H1 (cell line): ENCODE results near the gene RBM10. TPM values are rescaled to one million over a fixed set of nuclear protein-coding genes. Genes with fewer than 3 reads are reported as not detected.

ENCODE experiments used
- CTCF ChIA-PET: fragments of 300-600 bp; sonication (Branson Sonifier 250); formaldehyde crosslinking; loops from one replicate; lab custom pipeline; 2021; ENCODE audit not compliant: partially characterized antibody; lab: Charles Lee
- POLR2A ChIA-PET: fragments of 300-600 bp; sonication (Branson Sonifier 250); formaldehyde crosslinking; loops from one replicate; lab custom pipeline; 2021; ENCODE audit warnings: inconsistent platforms; ENCODE audit not compliant: partially characterized antibody; lab: Charles Lee
- DNase-seq, 2 experiments: peaks; one replicate each; pipeline versions ENCODE4 v3.0.0 to v3.0.0-alpha.2; 2010 to 2022; ENCODE audit warnings: low spot score in 2 of 2, low read depth in 1 of 2, mixed read lengths in 1 of 2
- FAIRE-seq: peaks from 2 replicates; lab custom pipeline; 2011; peaks lifted over from hg19 to GRCh38; lab: Jason Lieb, UNC
- H2AFZ ChIP-seq: 2 replicates; pipeline ENCODE4 v1.8.1; 2012; ENCODE audit warnings: low read length, inconsistent platforms
- H2AK5ac ChIP-seq: 2 replicates; pipeline ENCODE4 v1.6.1; 2013; ENCODE audit warnings: low read depth, low read length
- H2BK120ac ChIP-seq: replicated peaks from 2 replicates; pipeline ENCODE3; 2013; ENCODE audit warnings: low read depth, low read length, inconsistent platforms
- H2BK12ac ChIP-seq: 2 replicates; pipeline ENCODE4 v1.6.1; 2013; ENCODE audit warnings: low read depth, low read length
- H2BK15ac ChIP-seq: 2 replicates; pipeline ENCODE4 v1.6.1; 2013; ENCODE audit warnings: low read length
- H2BK20ac ChIP-seq: 2 replicates; pipeline ENCODE4 v1.6.1; 2013; ENCODE audit warnings: low read length
- H2BK5ac ChIP-seq: 2 replicates; pipeline ENCODE4 v1.6.1; 2013; ENCODE audit warnings: low read depth, low read length
- H3K14ac ChIP-seq: 2 replicates; pipeline ENCODE4 v1.6.1; 2013; ENCODE audit warnings: inconsistent platforms; ENCODE audit not compliant: insufficient read length
- H3K18ac ChIP-seq: 2 replicates; pipeline ENCODE4 v1.6.1; 2013; ENCODE audit warnings: low read length; ENCODE audit errors: extremely low read depth
- H3K23ac ChIP-seq: 2 replicates; pipeline ENCODE4 v1.6.1; 2013; ENCODE audit warnings: inconsistent platforms; ENCODE audit not compliant: insufficient read length
- H3K23me2 ChIP-seq: 2 replicates; pipeline ENCODE4 v1.6.1; 2013; ENCODE audit warnings: low read depth, low read length
- H3K27ac ChIP-seq: 2 replicates; pipeline ENCODE4 v1.6.1; 2011; ENCODE audit warnings: low read depth, low read length, inconsistent platforms
- H3K27me3 ChIP-seq, 4 experiments: replicated peaks in 1 of 4; 1 replicate in 1 of 4; 2 replicates in 3 of 4; pipeline versions ENCODE4 v1.6.1 to v1.8.1; 2011 to 2013; ENCODE audit warnings: low read length in 3 of 4, mild to moderate bottlenecking in 3 of 4, inconsistent platforms in 2 of 4, mixed read lengths in 2 of 4, moderate library complexity in 1 of 4; ENCODE audit not compliant: control insufficient read depth in 3 of 4, insufficient read depth in 3 of 4; ENCODE audit errors: extremely low read depth in 1 of 4
- H3K36me3 ChIP-seq, 4 experiments: 2 replicates each; pipeline versions ENCODE4 v1.6.1 to v1.8.1; 2011 to 2013; ENCODE audit warnings: mild to moderate bottlenecking in 4 of 4, low read length in 3 of 4, moderate library complexity in 2 of 4, control low read depth in 1 of 4, inconsistent platforms in 1 of 4; ENCODE audit not compliant: insufficient read depth in 4 of 4, control insufficient read depth in 2 of 4
- H3K4ac ChIP-seq: replicated peaks from 2 replicates; pipeline ENCODE3; 2013; ENCODE audit warnings: low read length, low read depth, mixed read lengths, inconsistent platforms; ENCODE audit not compliant: insufficient read length
- H3K4me1 ChIP-seq, 4 experiments: replicated peaks in 1 of 4; 1 replicate in 1 of 4; 2 replicates in 3 of 4; pipeline versions ENCODE4 v1.6.1 to v1.8.1; 2011 to 2013; ENCODE audit warnings: low read length in 3 of 4, inconsistent platforms in 2 of 4, mixed read lengths in 1 of 4; ENCODE audit not compliant: insufficient read depth in 4 of 4, control insufficient read depth in 3 of 4
- H3K4me2 ChIP-seq, 2 experiments: 2 replicates each; pipeline versions ENCODE4 v1.6.1 to v1.8.1; 2011 to 2013; ENCODE audit warnings: low read depth in 2 of 2, low read length in 2 of 2, control low read depth in 1 of 2, inconsistent platforms in 1 of 2, mild to moderate bottlenecking in 1 of 2; ENCODE audit not compliant: insufficient read depth in 1 of 2
- H3K4me3 ChIP-seq, 4 experiments: fragments of 200-600, 300-600 bp in 1 of 4; sonication (generic), shearing (Covaris generic), sonication (Bioruptor Twin) in 1 of 4; 2 replicates each; pipeline versions ENCODE4 v1.5.1 to v1.8.1; 2011 to 2016; ENCODE audit warnings: low read length in 4 of 4, low read depth in 3 of 4, control low read depth in 2 of 4, inconsistent platforms in 2 of 4, mild to moderate bottlenecking in 2 of 4, mixed read lengths in 1 of 4, moderate library complexity in 1 of 4; ENCODE audit not compliant: insufficient read depth in 2 of 4; ENCODE audit errors: extremely low read depth in 1 of 4
- H3K56ac ChIP-seq: replicated peaks from 2 replicates; pipeline ENCODE3; 2013; ENCODE audit warnings: low read depth, mild to moderate bottlenecking, mixed read lengths, low read length, inconsistent platforms; ENCODE audit not compliant: insufficient read length
- H3K79me1 ChIP-seq: 2 replicates; pipeline ENCODE4 v1.6.1; 2013; ENCODE audit warnings: low read depth, low read length, control low read depth
- H3K79me2 ChIP-seq, 2 experiments: 2 replicates each; pipeline versions ENCODE4 v1.6.1 to v1.8.1; 2012 to 2013; ENCODE audit warnings: low read length in 2 of 2, mild to moderate bottlenecking in 2 of 2, inconsistent platforms in 1 of 2; ENCODE audit not compliant: insufficient read depth in 2 of 2, control insufficient read depth in 1 of 2
- H3K9ac ChIP-seq, 4 experiments: replicated peaks in 1 of 4; 1 replicate in 1 of 4; 2 replicates in 3 of 4; pipeline versions ENCODE4 v1.6.1 to v1.8.1; 2011 to 2013; ENCODE audit warnings: low read depth in 3 of 4, low read length in 3 of 4, control low read depth in 2 of 4, mild to moderate bottlenecking in 2 of 4, moderate library complexity in 2 of 4, inconsistent platforms in 1 of 4; ENCODE audit errors: extremely low read depth in 1 of 4
- H3K9me3 ChIP-seq, 2 experiments: 2 replicates each; pipeline versions ENCODE4 v1.6.1 to v1.8.1; 2012 to 2013; ENCODE audit warnings: mild to moderate bottlenecking in 2 of 2, moderate library complexity in 2 of 2, control low read depth in 1 of 2, inconsistent platforms in 1 of 2, low read depth in 1 of 2, low read length in 1 of 2, mixed read lengths in 1 of 2; ENCODE audit not compliant: insufficient read depth in 2 of 2
- H4K20me1 ChIP-seq, 2 experiments: replicated peaks in 1 of 2; 2 replicates each; pipeline versions ENCODE3 to v1.8.1; 2011 to 2013; ENCODE audit warnings: inconsistent platforms in 2 of 2, low read length in 2 of 2, mild to moderate bottlenecking in 1 of 2; ENCODE audit not compliant: insufficient read depth in 2 of 2, control insufficient read depth in 1 of 2
- H4K5ac ChIP-seq: 2 replicates; pipeline ENCODE4 v1.6.1; 2013; ENCODE audit warnings: low read length, low read depth, mixed read lengths, inconsistent platforms; ENCODE audit not compliant: insufficient read length
- H4K8ac ChIP-seq: 2 replicates; pipeline ENCODE4 v1.8.0; 2013; ENCODE audit warnings: mild to moderate bottlenecking, moderate library complexity, low read length, inconsistent platforms; ENCODE audit not compliant: insufficient read depth; ENCODE audit errors: extremely low read depth
- H4K91ac ChIP-seq: replicated peaks from 2 replicates; pipeline ENCODE3; 2013; ENCODE audit warnings: low read length, mixed read lengths, inconsistent platforms; ENCODE audit not compliant: insufficient read length
- CBX8 ChIP-seq: fragments of 300-800, 300-1000 bp; sonication (generic); IDR thresholded peaks from 2 replicates; pipeline ENCODE4 v1.7.1; 2016; ENCODE audit warnings: low read depth, low read length, borderline replicate concordance
- EGR1 ChIP-seq: IDR thresholded peaks from 2 replicates; pipeline ENCODE4 v1.6.1; 2011; ENCODE audit warnings: low read depth, low read length, borderline replicate concordance
- HDAC2 ChIP-seq, 2 experiments: fragments of 300-600 bp in 1 of 2; sonication (generic) in 1 of 2; IDR thresholded peaks; 2 replicates each; pipeline ENCODE4 v1.6.1; 2011 to 2012; ENCODE audit warnings: low read depth in 2 of 2, low read length in 2 of 2, mild to moderate bottlenecking in 2 of 2, moderate library complexity in 2 of 2, borderline replicate concordance in 1 of 2, inconsistent platforms in 1 of 2
- KDM1A ChIP-seq: fragments of 200-600, 300-600 bp; sonication (generic); IDR thresholded peaks from 2 replicates; pipeline ENCODE4 v1.7.1; 2016; ENCODE audit warnings: mild to moderate bottlenecking, low read length, borderline replicate concordance
- MAFK ChIP-seq: IDR thresholded peaks from 2 replicates; pipeline ENCODE4 v1.6.1; 2012; ENCODE audit warnings: low read depth, mild to moderate bottlenecking, improper control_type of control experiment, low read length
- NANOG ChIP-seq: IDR thresholded peaks from 2 replicates; pipeline ENCODE4 v1.6.1; 2011; ENCODE audit warnings: low read length, low read depth, mild to moderate bottlenecking, inconsistent platforms; ENCODE audit not compliant: insufficient read depth, poor library complexity, severe bottlenecking
- RFX5 ChIP-seq: IDR thresholded peaks from 2 replicates; pipeline ENCODE4 v1.6.1; 2011; ENCODE audit warnings: low read depth, low read length, improper control_type of control experiment, borderline replicate concordance
- SAP30 ChIP-seq: fragments of 300-600 bp; sonication (generic); IDR thresholded peaks from 2 replicates; pipeline ENCODE4 v1.7.1; 2012; ENCODE audit warnings: low read length, moderate library complexity, mild to moderate bottlenecking, inconsistent platforms; ENCODE audit not compliant: insufficient read depth, insufficient replicate concordance
- SIX5 ChIP-seq: IDR thresholded peaks from 2 replicates; pipeline ENCODE4 v1.6.1; 2011; ENCODE audit warnings: mild to moderate bottlenecking, low read depth, low read length
- SP4 ChIP-seq: IDR thresholded peaks from 2 replicates; pipeline ENCODE4 v1.6.1; 2012; ENCODE audit warnings: low read length, inconsistent platforms
- TEAD4 ChIP-seq: IDR thresholded peaks from 2 replicates; pipeline ENCODE4 v1.6.1; 2012; ENCODE audit warnings: low read depth, low read length, inconsistent platforms, mixed read lengths
- WGBS, 2 experiments: shearing (Covaris generic) in 1 of 2; methylation state at CpG; one replicate each; pipeline versions ENCODE4 v1.1.6 to v1.1.7; 2013 to 2015; ENCODE audit warnings: low lambda C conversion rate in 2 of 2, mixed read lengths in 2 of 2, inconsistent platforms in 1 of 2, low coverage in 1 of 2, missing lambda C conversion rate in 1 of 2; ENCODE audit not compliant: insufficient replicate concordance in 2 of 2, insufficient coverage in 1 of 2, insufficient read length in 1 of 2; ENCODE audit errors: extremely low coverage in 1 of 2, missing lambda C conversion rate in 1 of 2; 5-methylcytosine and 5-hydroxymethylcytosine counted together
- polyA plus RNA-seq, 7 experiments: library from polyadenylated mRNA; depleted of rRNA in 3 of 7; stranded (reverse) in 5 of 7; unstranded in 2 of 7; fragments of >200 nt in 5 of 7; fragments of 200-250 nt in 2 of 7; gene quantifications; 1 replicate in 5 of 7; 2 replicates in 1 of 7; 4 replicates in 1 of 7; pipeline versions ENCODE4 v1.2.1 to v1.2.3, GENCODE V29; 2011 to 2013; ENCODE audit warnings: missing spikeins in 2 of 7, mixed read lengths in 2 of 7
- total RNA-seq: library from RNA; stranded (reverse); fragmentation: NEBNext Ultra II Directional; extraction: Animal tissue kit (Norgen Biotek cat#: 25700); gene quantifications from 2 replicates; pipeline ENCODE4 v1.2.1, GENCODE V29; 2021

The RBM10 gene
- total and polyA plus RNA-seq, 2 of the 8 experiments (the other 6 are each of a cell fraction or from before 2014, with no cell fraction given): 35.7 to 64.0 TPM

DNA sequence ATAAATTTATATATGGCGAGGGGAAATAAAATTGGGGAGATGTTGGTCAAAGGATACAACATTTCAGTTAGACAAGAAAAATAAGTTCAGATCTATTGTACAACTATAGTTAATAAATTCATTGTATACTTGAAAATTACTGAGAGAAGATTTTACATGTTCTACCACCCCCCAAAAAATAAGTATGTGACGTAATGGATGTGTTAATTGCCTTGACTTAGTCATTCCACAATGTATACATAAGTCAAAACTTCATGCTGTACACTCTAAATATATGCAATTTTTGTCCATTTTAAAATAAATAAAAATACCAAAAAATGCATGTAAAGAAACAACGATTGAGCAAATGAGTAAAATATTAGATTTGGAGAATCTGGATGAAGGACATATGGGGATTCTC is 89.6 kb downstream of the RBM10 start:
- no peak overlapping the region for H3K27ac ChIP-seq
- H3K9ac ChIP-seq: no peak overlapping the region
- ChIA-PET POLR2A (no interaction called here), CTCF (no interaction called here)
- no peak overlapping the region for H4K5ac ChIP-seq
- no peaks in the 10 kb centered on the region for H3K27me3 ChIP-seq
- no peak overlapping the region for H3K14ac ChIP-seq
- H2BK20ac ChIP-seq: no peak overlapping the region
- no peaks in the 10 kb centered on the region for H3K79me1 ChIP-seq
- H4K8ac ChIP-seq: no peak overlapping the region
- peaks cover 0 to 4% (median 0%) of the 10 kb centered on the region in 4 experiments; a peak in 3 of 8 replicates for H3K36me3 ChIP-seq
- no peak overlapping the region for H2BK120ac ChIP-seq
- H2BK5ac ChIP-seq: no peak overlapping the region
- H2BK15ac ChIP-seq: no peak overlapping the region
- WGBS, 2 experiments: 65% methylated on average over 3 of the region's 3 CpGs; no CpG with 5 or more reads in 1 of the 2 experiments
- FAIRE-seq (no peak), DNase-seq (no peak)
- TF ChIP-seq TEAD4 (no peak), MAFK (no peak), CBX8 (no peak), SP4 (no peak), EGR1 (no peak), SIX5 (no peak), SAP30 (no peak), NANOG (no peak), KDM1A (no peak), RFX5 (no peak), HDAC2 (IDR thresholded peaks at IDR 0.05; ENCODE audit: borderline replicate concordance in 1 of 2, low read depth in 2 of 2, low read length in 2 of 2) (no peak)
- H3K9me3 ChIP-seq: no peaks in the 10 kb centered on the region
- peak overlapping the region; percentile 65 to 82; a peak in 2 of 4 replicates for H3K4me2 ChIP-seq
- H3K4me1 ChIP-seq: peaks cover 0 to 9% (median 5%) of the 10 kb centered on the region in 4 experiments; a peak in 4 of 7 replicates
- no peak overlapping the region for H3K4ac ChIP-seq
- H3K23me2 ChIP-seq: no peaks in the 10 kb centered on the region
- H3K79me2 ChIP-seq: peaks cover 0 to 44% of the 10 kb centered on the region in 2 experiments; a peak in 3 of 4 replicates
- H4K20me1 ChIP-seq: no peaks in the 10 kb centered on the region
- H3K56ac ChIP-seq: no peak overlapping the region
- H3K23ac ChIP-seq: no peak overlapping the region
- no peak overlapping the region for H3K18ac ChIP-seq
- H2AK5ac ChIP-seq: no peak overlapping the region
- peak overlapping the region; percentile 63 to 88 (median 72); a peak in 6 of 8 replicates for H3K4me3 ChIP-seq
- H2AFZ ChIP-seq: no peak overlapping the region
- H2BK12ac ChIP-seq: no peak overlapping the region
- no peak overlapping the region for H4K91ac ChIP-seq
